GM12878 (cell line): ENCODE results near the gene HIVEP2. TPM values are rescaled to one million over a fixed set of nuclear protein-coding genes. Genes with fewer than 3 reads are reported as not detected.
A peak's percentile ranks its signal among the peaks of the same experiment; 100 is the strongest.

Experiments used
- CEBPZ ChIP-seq: fragments of 150-350 bp; IDR thresholded peaks from 2 replicates; pipeline ENCODE4 v1.6.1; 2016; ENCODE audit warnings: low read depth, low read length
- E2F8 ChIP-seq: fragments of 450-650 bp; IDR thresholded peaks from 2 replicates; pipeline ENCODE4 v1.6.1; 2018; ENCODE audit warnings: mild to moderate bottlenecking, low read depth, moderate library complexity; ENCODE audit not compliant: partially characterized antibody
- E4F1 ChIP-seq: fragments of 450-650 bp; IDR thresholded peaks from 2 replicates; pipeline ENCODE4 v1.6.1; 2018; ENCODE audit warnings: borderline replicate concordance, mild to moderate bottlenecking; ENCODE audit not compliant: partially characterized antibody
- EED ChIP-seq: sonication (generic); IDR thresholded peaks from 2 replicates; pipeline ENCODE4 v1.6.1; 2016; ENCODE audit warnings: antibody characterized with exemption, low read depth
- HCFC1 ChIP-seq: fragments of 150-350 bp; IDR thresholded peaks from 2 replicates; pipeline ENCODE4 v1.6.1; 2014; ENCODE audit warnings: low read length
- HSF1 ChIP-seq: fragments of 150-350 bp; IDR thresholded peaks from 2 replicates; pipeline ENCODE4 v1.6.1; 2014; ENCODE audit warnings: mild to moderate bottlenecking, low read depth, low read length
- IKZF2 ChIP-seq, 2 experiments: fragments of 450-650 bp; IDR thresholded peaks; 2 replicates each; pipeline ENCODE4 v1.6.1; 2017; ENCODE audit warnings: mild to moderate bottlenecking in 2 of 2, moderate library complexity in 2 of 2
- IRF4 ChIP-seq: IDR thresholded peaks from 2 replicates; pipeline ENCODE4 v1.6.1; 2011; ENCODE audit warnings: low read depth, low read length
- JUND ChIP-seq: IDR thresholded peaks from 2 replicates; pipeline ENCODE4 v1.6.1; 2012; ENCODE audit warnings: low read depth, mild to moderate bottlenecking, low read length, improper control_type of control experiment, moderate library complexity
- MEF2A ChIP-seq: IDR thresholded peaks from 2 replicates; pipeline ENCODE4 v1.6.1; 2011; ENCODE audit warnings: low read depth, mild to moderate bottlenecking, low read length, moderate library complexity; ENCODE audit not compliant: insufficient read depth
- RELA ChIP-seq: fragments of 450-650 bp; IDR thresholded peaks from 2 replicates; pipeline ENCODE4 v1.8.0; 2014; ENCODE audit warnings: borderline replicate concordance; ENCODE audit not compliant: partially characterized antibody
- RFX5 ChIP-seq: IDR thresholded peaks from 2 replicates; pipeline ENCODE4 v1.6.1; 2011; ENCODE audit warnings: low read depth, low read length, improper control_type of control experiment
- STAT1 ChIP-seq: fragments of 450-650 bp; conservative IDR thresholded peaks from 2 replicates; pipeline ENCODE4 v1.6.1; 2014; ENCODE audit warnings: antibody characterized with exemption, mild to moderate bottlenecking
- ZNF274 ChIP-seq: IDR thresholded peaks from one replicate; pipeline ENCODE4 v1.8.0; 2011; ENCODE audit not compliant: insufficient read length, insufficient read depth
- polyA plus RNA-seq, 11 experiments: library from polyadenylated mRNA; depleted of rRNA in 4 of 11; unstranded in 6 of 11; stranded (reverse) in 5 of 11; fragments of >200 nt; fragmentation: Nextera tagmentation in 4 of 11; fragmentation: Illumina TruSeq in 1 of 11; extraction: Ambion mirVana in 4 of 11; extraction: Trizol in 1 of 11; gene quantifications; 1 replicate in 1 of 11; 2 replicates in 10 of 11; pipeline versions ENCODE4 v1.2.1 to v1.2.3, GENCODE V29; 2011 to 2016; ENCODE audit warnings: inconsistent platforms in 2 of 11, missing spikeins in 2 of 11, low read depth in 1 of 11
- total RNA-seq, 4 experiments: library from RNA; depleted of rRNA in 3 of 4; stranded (reverse); fragments of >200 nt in 3 of 4; fragmentation: Illumina TruSeq in 1 of 4; extraction: Trizol in 1 of 4; gene quantifications; 2 replicates each; pipeline versions ENCODE4 v1.2.1 to v1.2.3, GENCODE V29; 2013 to 2021
- TF ChIP-seq, protein P1 (sequence below): fragments of 450-650 bp; IDR thresholded peaks from 2 replicates; pipeline ENCODE4 v1.6.1; 2017; ENCODE audit warnings: low read depth, mild to moderate bottlenecking, moderate library complexity
- TF ChIP-seq, protein P2 (sequence below): IDR thresholded peaks from 2 replicates; pipeline ENCODE4 v1.6.1; 2012; ENCODE audit warnings: low read depth, low read length, improper control_type of control experiment

HIVEP2 gene
- total and polyA plus RNA-seq, 10 of the 15 experiments (the other 5 are each of a cell fraction or from before 2014, with no cell fraction given): 1.2 to 15.7 (median 10.2) TPM

GRCh38 chr6:142942805-142943227 lies 2.2 kb downstream of the HIVEP2 start (continued):
- TF ChIP-seq CEBPZ: no peak
- no peak for TF ChIP-seq HCFC1
- TF ChIP-seq EED: no peak
- no peak for TF ChIP-seq HSF1
- no peak for TF ChIP-seq JUND
- TF ChIP-seq ZNF274: no peak
- TF ChIP-seq, protein P1, sequence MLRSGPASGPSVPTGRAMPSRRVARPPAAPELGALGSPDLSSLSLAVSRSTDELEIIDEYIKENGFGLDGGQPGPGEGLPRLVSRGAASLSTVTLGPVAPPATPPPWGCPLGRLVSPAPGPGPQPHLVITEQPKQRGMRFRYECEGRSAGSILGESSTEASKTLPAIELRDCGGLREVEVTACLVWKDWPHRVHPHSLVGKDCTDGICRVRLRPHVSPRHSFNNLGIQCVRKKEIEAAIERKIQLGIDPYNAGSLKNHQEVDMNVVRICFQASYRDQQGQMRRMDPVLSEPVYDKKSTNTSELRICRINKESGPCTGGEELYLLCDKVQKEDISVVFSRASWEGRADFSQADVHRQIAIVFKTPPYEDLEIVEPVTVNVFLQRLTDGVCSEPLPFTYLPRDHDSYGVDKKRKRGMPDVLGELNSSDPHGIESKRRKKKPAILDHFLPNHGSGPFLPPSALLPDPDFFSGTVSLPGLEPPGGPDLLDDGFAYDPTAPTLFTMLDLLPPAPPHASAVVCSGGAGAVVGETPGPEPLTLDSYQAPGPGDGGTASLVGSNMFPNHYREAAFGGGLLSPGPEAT: 0 out of 2 replicates have a peak, but pooled peaks have one; percentile 14
- TF ChIP-seq E4F1: no peak
- TF ChIP-seq RFX5: no peak
- TF ChIP-seq, protein P2, sequence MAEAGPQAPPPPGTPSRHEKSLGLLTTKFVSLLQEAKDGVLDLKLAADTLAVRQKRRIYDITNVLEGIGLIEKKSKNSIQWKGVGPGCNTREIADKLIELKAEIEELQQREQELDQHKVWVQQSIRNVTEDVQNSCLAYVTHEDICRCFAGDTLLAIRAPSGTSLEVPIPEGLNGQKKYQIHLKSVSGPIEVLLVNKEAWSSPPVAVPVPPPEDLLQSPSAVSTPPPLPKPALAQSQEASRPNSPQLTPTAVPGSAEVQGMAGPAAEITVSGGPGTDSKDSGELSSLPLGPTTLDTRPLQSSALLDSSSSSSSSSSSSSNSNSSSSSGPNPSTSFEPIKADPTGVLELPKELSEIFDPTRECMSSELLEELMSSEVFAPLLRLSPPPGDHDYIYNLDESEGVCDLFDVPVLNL: no peak
- no peak for TF ChIP-seq STAT1
- no peak for TF ChIP-seq RELA
- no peak for TF ChIP-seq IRF4
- no peak for TF ChIP-seq E2F8
- peak in 1 of 2 experiments; percentile 27; a peak in 1 of 4 replicates for TF ChIP-seq IKZF2 (IDR thresholded peaks at IDR 0.05)
- TF ChIP-seq MEF2A: no peak
